Right renal pelvis (tissue), 4 donors: ENCODE results near the gene ACTR1A. TPM values are rescaled to one million over a fixed set of nuclear protein-coding genes. Genes with fewer than 3 reads are reported as not detected.
"Not testable (repeated sequence)": the region's sequence is repeated elsewhere in the genome, so short reads cannot be mapped to it uniquely, and the experiment has no call there.

ENCODE experiments used
- DNase-seq, 4 donors: peaks; one replicate each; pipeline ENCODE4 v3.0.0-alpha.2; 2013; ENCODE audit warnings: low read depth in 4 of 4, low spot score in 3 of 4, missing footprints in 1 of 4
- polyA plus RNA-seq, 4 donors: library from polyadenylated mRNA; unstranded; fragments of 120-200 nt; gene quantifications; one replicate each; pipeline ENCODE4 v1.2.1, GENCODE V29; 2013; ENCODE audit not compliant: insufficient read length in 4 of 4

The ACTR1A gene
- polyA plus RNA-seq, 4 donors, result 88.4 to 94.3 (median 91.7) TPM

DNA sequence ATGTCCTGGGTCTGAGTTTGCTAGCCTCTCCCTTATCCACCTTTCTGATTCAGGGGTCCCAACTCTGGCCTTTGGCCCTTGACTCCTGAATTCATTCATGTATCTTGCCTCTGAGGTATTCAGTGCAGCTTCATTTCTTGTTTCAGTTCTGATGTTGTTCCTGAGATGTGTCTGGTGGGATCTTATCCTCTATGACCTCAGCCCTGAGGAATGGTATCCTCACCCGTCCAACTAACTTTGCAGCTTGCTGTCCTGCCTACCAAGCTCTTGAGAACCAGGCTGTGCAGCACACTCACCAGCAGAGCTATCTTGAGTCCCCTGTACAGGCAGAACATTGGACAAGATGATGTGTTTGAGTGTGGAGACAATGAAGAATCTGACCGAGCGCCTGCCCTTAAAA is 15.0 kb upstream of the ACTR1A start:
- DNase-seq, result no peak

GRCh38 chr10:102515724-102516123 is 13.2 kb upstream of the ACTR1A start:
- no peak for DNase-seq

DNA sequence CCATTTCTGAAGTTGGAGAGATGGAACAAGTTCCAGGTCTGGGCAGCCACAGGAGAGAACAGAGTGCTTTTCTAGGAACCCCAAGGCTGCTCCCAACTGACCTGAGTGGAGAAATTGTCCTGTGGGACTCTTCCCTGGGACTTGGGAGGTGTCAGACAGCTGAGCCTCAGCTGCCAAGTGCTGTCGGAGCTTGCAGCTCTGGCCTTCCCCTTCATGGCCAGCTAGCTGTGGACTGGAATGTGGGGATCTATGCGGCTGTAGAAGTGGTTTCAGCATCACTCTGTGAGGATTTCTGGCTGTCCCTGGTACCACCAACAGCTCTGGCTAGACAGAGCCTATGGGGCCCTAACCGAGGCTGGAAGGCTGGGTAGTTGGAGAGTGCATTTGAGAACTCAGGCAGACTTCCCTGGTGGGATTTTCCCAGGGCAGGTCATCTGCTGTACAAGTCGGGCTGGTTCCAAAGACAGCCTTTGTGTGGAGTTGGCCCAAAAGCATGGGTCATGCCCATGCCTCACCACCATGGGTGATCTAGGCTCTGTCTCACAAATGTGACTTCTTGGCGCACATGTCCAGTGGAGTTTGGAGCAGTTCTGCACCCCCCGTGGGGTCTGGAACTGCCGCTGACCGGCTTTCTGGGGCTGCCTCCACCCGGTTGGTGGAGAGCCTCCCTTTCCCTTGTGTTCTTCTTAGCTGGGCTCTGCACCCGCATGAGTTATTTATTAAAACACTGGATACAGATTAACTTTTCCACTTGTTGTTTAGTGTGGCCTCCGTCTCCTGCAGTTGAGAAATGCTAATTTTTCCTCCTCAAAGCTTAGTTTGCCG is 12.2 kb upstream of the ACTR1A start:
- peak in 2 of 4 donors; percentile 60 to 62 for DNase-seq

GRCh38 chr10:102511583-102512274 is 9.2 kb upstream of the ACTR1A start:
- no peak for DNase-seq

DNA sequence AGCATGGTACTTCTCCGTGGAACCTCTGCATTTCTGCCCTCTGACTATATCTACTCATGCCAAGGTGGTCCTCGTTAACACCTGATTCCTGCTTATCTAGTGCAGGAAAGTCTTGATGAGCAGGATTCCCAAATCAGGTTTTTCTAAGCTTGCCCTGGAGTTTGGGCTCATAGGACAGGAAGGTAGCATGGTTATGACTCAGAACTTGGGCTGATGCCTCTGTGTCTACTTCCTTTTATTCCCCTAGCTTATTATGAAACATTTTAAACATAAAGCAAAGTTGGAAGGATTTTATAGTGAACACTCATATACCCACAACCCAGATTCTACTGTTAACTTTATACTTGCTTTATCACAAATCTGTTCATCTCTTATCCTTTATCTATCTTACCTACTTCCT is 6.9 kb upstream of the ACTR1A start:
- no peak for DNase-seq

DNA sequence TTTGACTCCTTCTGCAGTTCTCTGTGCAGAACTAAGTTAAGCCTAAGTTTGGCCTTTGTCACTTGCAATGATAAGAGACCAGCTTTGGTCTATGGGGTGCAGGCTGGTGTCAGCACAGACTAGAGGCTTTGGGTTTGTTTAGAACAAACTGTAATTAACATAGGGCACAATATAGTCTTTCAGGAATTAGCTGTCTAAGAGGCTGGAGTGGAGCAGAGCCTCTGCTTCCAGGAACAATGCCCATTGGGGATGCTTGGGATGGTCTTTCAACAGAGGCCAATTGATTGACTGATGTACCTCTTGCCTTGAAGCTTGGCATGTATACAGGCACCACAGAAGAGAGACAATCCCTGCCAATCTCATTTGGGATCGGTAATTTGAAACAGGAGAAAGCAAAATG is 6.0 kb upstream of the ACTR1A start:
- DNase-seq, result no peak

GRCh38 chr10:102507521-102507920 is 5.0 kb upstream of the ACTR1A start:
- DNase-seq, result no peak

- DNase-seq, result no peak
These were observed 3.1 kb upstream of the ACTR1A start for GRCh38 chr10:102505462-102506115.

- no peak for DNase-seq
These were observed 2.4 kb upstream of the ACTR1A start for GRCh38 chr10:102504976-102505300.

DNA sequence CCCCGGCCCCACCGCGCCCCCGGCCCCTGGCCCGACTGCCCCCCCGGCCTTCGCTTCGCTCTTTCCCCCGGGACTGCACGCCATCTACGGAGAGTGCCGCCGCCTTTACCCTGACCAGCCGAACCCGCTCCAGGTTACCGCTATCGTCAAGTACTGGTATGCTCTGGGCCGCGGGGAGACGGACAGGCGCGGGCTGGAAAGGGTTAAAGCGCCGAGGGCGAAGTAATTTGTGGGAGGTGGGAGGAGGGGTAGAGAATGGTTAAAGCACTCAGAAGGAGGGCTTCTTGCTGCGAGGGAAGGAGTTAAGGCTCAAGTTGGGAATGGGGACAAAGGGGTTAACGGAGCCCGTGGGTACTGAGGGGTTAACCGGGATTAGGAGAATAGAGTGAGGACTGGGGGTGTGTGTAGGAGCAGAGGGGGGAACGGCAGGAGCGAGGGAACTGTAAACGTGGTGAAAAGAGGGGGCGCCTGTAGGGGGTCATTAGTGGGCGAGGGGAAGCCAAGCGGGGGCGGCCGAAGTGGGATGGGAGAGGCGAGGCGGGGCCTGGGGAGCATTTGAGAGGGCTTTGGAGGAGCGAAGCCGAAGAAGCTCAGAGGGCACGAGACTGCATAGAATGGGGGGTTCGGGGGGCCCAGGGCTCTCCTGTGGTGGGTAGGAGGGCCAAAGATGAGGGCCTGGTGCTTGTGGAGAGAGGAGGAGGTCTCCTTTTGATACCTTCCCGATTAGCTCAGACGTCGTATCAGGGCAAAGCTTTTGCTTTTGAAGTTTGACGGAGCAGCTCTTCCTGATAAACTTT is 1.9 kb upstream of the ACTR1A start:
- peak in 1 of 4 donors; percentile 42 for DNase-seq

DNA sequence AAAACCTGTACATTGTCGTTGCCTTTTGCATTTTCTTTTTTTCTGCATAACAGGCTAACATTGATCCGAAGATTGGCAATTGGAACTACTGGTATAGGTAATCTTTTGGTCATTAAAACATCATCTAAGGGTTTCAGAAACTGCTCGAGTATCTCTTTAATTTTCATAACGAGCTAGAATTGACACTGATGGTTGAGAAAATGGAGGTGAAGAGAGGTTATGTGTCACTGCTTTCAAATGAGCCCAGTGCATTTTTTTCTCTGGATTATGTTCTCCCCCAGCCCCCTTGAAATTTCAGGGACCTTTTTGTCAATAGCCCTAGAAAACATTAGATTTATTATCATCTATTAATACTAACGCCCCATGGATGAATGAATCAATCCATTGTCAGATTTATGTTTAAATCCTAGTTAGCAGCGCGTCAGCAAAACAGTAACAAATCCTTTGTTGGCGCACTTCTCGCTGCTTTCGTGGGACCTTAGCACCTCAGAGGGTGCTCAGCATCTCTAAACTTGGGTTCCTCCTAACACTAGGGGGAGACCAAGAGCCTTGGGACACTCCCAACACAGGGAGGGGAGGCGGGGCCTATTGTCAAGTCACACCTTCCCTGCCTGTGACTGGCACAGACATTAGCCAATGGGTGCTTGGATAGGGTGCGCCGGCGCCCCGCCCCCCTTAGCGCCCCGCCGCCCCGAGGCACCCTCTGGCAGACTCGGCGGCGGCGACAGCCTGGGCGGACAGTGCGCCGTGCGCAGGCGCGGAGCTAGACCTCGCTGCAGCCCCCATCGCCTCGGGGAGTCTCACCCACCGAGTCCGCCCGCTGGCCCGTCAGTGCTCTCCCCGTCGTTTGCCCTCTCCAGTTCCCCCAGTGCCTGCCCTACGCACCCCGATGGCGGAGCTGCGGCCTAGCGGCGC is 1.0 kb upstream of the ACTR1A start, which contains the start of gene SUFU:
SUFU (plus strand) TSS at position 709 of the 915 bp plus-strand sequence; CDS start at position 890, 181 bp downstream.
- peak; percentile 98 to 100 (median 98) for DNase-seq

DNA sequence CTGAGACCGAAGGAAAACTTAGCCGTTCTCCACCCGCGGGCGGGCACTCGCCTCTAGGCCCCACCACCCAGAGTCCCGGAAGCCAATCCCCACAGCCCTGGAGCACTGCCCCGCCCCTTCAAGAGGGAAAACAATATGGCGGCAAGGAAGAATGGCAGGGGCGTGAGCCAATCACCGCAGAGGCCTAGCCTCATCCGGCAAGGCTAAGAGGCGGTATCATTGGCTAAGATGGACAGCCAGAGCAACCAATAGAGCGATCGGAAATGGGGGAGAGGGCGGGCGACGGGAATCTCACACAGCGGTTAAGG is 529 bp downstream of the ACTR1A start:
- DNase-seq, result peak; percentile 99

DNA sequence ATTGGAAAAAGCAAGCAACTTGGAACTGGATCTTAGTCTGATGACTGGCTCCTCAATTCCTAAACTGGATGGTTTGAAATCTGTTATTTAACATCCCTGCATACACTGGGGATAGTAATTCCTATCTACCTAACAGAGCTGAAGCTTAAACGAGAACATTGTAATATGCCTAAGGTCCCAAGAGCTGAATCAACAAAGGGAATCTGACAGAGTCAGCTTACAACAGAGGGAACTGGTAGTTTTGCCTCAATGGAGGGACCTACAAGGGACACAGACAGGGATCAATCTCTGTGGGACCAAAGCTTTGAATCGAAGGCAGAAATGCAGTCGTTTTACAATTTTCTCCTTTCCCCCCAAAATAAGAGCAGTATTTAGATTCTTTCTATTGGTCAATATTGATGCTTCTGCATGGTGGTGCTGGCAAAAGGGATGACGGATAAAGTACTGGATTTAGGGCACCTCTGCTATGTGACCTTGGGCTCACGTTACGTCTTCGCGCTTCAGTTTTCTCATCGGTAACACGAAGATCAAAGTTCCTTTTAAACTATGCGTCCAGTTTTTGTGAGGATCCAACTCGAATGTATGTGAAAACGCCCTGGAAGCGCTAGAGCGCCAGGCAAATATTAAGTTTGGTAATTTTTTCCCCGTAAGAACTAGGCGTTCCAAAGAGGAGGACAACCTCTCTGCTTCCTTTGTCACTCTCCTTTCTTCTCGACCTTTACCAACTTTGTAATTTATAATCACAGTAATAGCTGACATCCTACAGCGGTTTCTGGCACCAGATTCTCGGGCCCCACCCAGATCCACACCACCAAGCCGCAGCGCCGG is 1.1 kb downstream of the ACTR1A start:
- DNase-seq, result peak in 1 of 4 donors; percentile 38

DNA sequence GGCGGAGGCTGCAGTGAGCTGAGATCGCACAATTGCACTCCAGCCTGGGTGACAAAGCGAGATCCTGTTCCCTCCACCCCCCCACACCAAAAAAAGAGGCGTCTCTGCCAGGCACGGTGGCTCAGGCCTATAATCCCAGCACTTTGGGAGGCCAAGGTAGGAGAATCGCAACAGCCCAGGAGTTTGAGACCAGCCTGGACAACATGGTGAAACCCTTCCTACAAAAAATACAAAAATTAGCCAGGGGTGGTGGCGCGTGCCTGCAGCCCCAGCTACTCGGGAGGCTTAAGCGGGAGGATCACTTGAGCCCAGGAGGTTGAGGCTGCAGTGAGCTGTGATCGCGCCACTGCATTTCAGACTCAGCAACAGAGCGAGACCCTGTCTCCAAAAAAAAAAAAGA is 1.8 kb downstream of the ACTR1A start:
- not testable (repeated sequence) for DNase-seq

GRCh38 chr10:102499356-102499755 is 3.2 kb downstream of the ACTR1A start:
- no peak for DNase-seq

- no peak for DNase-seq
These were observed 5.0 kb downstream of the ACTR1A start for GRCh38 chr10:102497545-102497944.

DNA sequence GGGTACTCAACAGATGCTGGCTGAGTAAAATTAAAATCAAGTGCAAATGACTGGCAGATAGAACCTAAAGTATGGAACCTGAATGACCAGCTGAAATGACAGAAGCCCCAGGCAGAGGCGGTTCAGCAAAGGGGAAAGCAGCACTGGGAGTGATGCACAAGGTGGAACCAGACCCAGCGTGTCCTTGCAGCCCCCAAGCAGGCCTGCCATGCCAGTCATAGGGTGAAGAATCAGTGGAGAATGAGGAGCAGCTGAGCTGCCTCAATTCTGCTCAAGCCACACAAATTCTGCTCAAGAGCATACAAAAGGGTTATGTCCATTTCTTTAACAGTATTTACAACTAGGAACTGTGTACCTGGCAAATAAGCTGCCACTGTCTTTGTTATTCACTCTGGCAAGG is 8.7 kb downstream of the ACTR1A start:
- no peak for DNase-seq

DNA sequence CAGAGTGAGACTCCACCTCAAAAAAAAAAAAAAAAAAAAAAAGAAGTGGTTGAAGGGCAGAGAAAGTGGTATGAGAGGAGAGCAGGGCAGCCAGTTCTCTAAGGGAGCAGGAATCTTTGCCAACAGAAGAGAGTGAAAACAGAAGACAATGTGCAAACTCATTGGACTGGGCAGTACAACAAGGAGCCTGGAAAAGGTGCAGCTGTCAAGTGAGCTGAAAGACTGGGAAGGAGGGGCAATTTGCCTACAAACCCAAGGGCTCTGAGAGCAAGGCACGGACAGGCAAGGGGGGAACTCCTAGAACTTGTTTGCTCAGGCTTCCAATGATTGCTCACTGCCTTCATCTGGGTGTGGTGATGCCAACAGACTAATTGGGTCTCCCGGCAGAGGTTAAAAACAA is 9.5 kb downstream of the ACTR1A start:
- no peak for DNase-seq

DNA sequence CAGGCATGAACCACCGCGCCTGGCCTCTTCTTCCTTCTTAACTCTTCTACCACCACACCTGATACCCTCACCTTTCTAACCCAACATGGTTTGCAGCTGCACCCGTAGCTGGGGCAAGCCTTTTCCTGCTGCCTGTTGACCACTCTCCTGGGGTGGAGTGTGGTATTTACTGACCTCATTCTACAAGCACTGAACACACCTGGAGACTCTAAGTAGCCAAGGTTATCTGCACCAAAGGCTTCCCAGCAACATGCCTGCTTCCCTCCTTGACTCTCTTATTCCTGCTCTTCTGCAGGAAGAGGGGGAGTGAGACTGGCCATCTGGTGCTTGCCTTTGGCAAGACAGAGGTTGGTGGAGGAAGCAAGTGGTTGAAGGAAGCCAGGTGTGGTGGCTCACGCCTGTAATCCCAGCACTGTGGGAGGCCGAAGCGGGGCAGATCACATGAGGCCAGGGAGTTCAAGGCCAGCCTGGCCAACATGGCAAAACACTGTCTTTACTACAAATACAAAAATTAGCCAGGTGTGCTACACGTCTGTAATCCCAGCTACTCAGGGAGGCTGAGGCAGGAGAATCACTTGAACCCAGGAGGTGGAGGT is 10.1 kb downstream of the ACTR1A start:
- no peak for DNase-seq
